ENCODE data around the gene FLNC. TPM values are rescaled to one million over a fixed set of nuclear protein-coding genes. Genes with fewer than 3 reads are reported as not detected.
A peak's percentile ranks its signal among the peaks of the same experiment; 100 is the strongest.

The FLNC gene
- total and polyA plus RNA-seq, 9 of the 15 experiments (the other 6 are each of a cell fraction or from before 2014, with no cell fraction given): 0.90 to 155 (median 28.8) TPM

GRCh38 chr7:128877756-128878120 is 47.5 kb downstream of the FLNC start (continued):
- TF ChIP-seq ID3 (CRISPR knock-in tag; IDR thresholded peaks at IDR 0.05) (no peak), ID3 (tag; IDR thresholded peaks at IDR 0.05) (no peak), ESRRA (IDR thresholded peaks at IDR 0.05; ENCODE audit: borderline replicate concordance, low read depth) (peak; percentile 90)

GRCh38 chr7:128878226-128879105 is 48.3 kb downstream of the FLNC start:
- Histone ChIP-seq H3K36me3 (ENCODE audit: control insufficient read depth, insufficient read depth, low read length) (no peaks in the 10 kb centered on the region), H4K20me1 (replicated peaks; ENCODE audit: control insufficient read depth, insufficient read depth, low read length) (no peaks in the 10 kb centered on the region; the same call in 1 of the 2 replicates), H3K4me2 (ENCODE audit: insufficient read depth, low read length) (no peak overlapping the region), H3K9me3 (replicated peaks; ENCODE audit: control insufficient read depth, insufficient read depth, low read depth, low read length) (no peaks in the 10 kb centered on the region; the same call in 1 of the 2 replicates), H3K9me1 (ENCODE audit: control insufficient read depth, insufficient read depth, low read length) (no peaks in the 10 kb centered on the region), H3K79me2 (ENCODE audit: control insufficient read depth, insufficient read depth, low read length) (no peaks in the 10 kb centered on the region), H3K9ac (ENCODE audit: insufficient read depth in 1 of 2, low read depth in 2 of 2, low read length in 2 of 2) (peak overlapping the region in 1 of 2 experiments; percentile 18; a peak in 2 of 4 replicates), H3K27ac (ENCODE audit: extremely low read depth, low read depth, low read length) (no peak overlapping the region), H3K4me1 (replicated peaks in 1 of 2; ENCODE audit: control insufficient read depth in 2 of 2, insufficient read depth in 2 of 2, low read length in 2 of 2) (peaks cover 0 to 47% of the 10 kb centered on the region in 2 experiments; a peak in 3 of 5 replicates), H3K27me3 (ENCODE audit: control insufficient read depth in 2 of 2, insufficient read depth in 2 of 2, low read length in 2 of 2) (no peaks in the 10 kb centered on the region), H2AFZ (ENCODE audit: low read depth, low read length) (no peak overlapping the region), H3K4me3 (no peak overlapping the region)
- DNase-seq (ENCODE audit: extremely low read depth in 1 of 4, low spot score in 3 of 4) (no peak), FAIRE-seq (no peak), ATAC-seq (no peak)
- TF ChIP-seq ZEB2 (IDR thresholded peaks at IDR 0.05) (peak; percentile 53; the same call in 1 of the 2 replicates), HDAC8 (tag; IDR thresholded peaks at IDR 0.05) (no peak), ZNF384 (IDR thresholded peaks at IDR 0.05; ENCODE audit: low read depth, low read length) (no peak), THAP12 (CRISPR knock-in tag; IDR thresholded peaks at IDR 0.05) (no peak), ZNF778 (CRISPR knock-in tag; IDR thresholded peaks at IDR 0.05) (no peak)
- intact Hi-C loops (cut with micrococcal nuclease): no loop called here
- POLR2A ChIA-PET: interaction anchor here (0.5 to 1.9 kb wide), 4 partner anchors 16 to 451 kb away, joined by 3 to 5 read pairs (median 3); partner anchors contain the start of genes ATP6V1F and METTL2B
- CTCF ChIA-PET (ENCODE audit: low intra/inter-chr PET ratio): interaction anchor here (3.6 to 4.9 kb wide), 2 partner anchors 15 to 451 kb away, joined by 20 to 50 read pairs; no protein-coding TSS in a partner anchor
- BruUV-seq (replicated peaks): no TSS peak
- in situ Hi-C loops (cut with MboI): loop anchor here (5.0 kb wide), 1 partner anchor 401 kb away; the partner anchor contains the start of gene METTL2B
- 43% methylated on average over 14 of the region's 14 CpGs for WGBS (ENCODE audit: insufficient coverage, low coverage, missing lambda C conversion rate)
